ENCODE results near the gene ZMYM5. TPM values are rescaled to one million over a fixed set of nuclear protein-coding genes. Genes with fewer than 3 reads are reported as not detected.
A peak's percentile ranks its signal among the peaks of the same experiment; 100 is the strongest.

ZMYM5 gene
- total and polyA plus RNA-seq, 2 of the 13 experiments (the other 11 are each of a cell fraction or from before 2014, with no cell fraction given), result 7.8 to 9.4 TPM

- POLR2A ChIA-PET, result no interaction called here
- 14% methylated on average over 6 of the region's 6 CpGs for WGBS (ENCODE audit: low lambda C conversion rate)
- no TSS peak for BruUV-seq (replicated peaks)
- Histone ChIP-seq H2AFZ (ENCODE audit: low read length) (no peak overlapping the region), H3K27me3 (ENCODE audit: control insufficient read depth in 1 of 2, insufficient read depth in 2 of 2, low read length in 2 of 2) (no peaks in the 10 kb centered on the region), H4K20me1 (ENCODE audit: insufficient read depth, low read length) (no peaks in the 10 kb centered on the region), H3K4me1 (ENCODE audit: insufficient read depth, low read length) (no peaks in the 10 kb centered on the region), H3K79me2 (ENCODE audit: insufficient read depth, low read length) (no peaks in the 10 kb centered on the region), H3K9me3 (ENCODE audit: low read length) (no peaks in the 10 kb centered on the region), H3K4me3 (replicated peaks in 1 of 3; ENCODE audit: insufficient read depth in 1 of 3, low read depth in 2 of 3, low read length in 3 of 3) (no peak overlapping the region; a peak in 1 of 6 replicates), H3K9ac (ENCODE audit: insufficient read depth, low read depth, low read length) (no peak overlapping the region), H3K4me2 (ENCODE audit: low read depth, low read length) (no peak overlapping the region; the same call in 1 of the 2 replicates), H3K36me3 (replicated peaks in 1 of 2; ENCODE audit: control insufficient read depth in 1 of 2, insufficient read depth in 2 of 2, low read length in 2 of 2) (no peaks in the 10 kb centered on the region), H3K27ac (ENCODE audit: extremely low read length, insufficient read depth, low read length) (no peak overlapping the region)
- FAIRE-seq, result no peak
- DNase-seq (ENCODE audit: low spot score), result no peak
- ATAC-seq, result peak; percentile 39; the same call in 2 of the 3 replicates
- CTCF ChIA-PET (ENCODE audit: low intra/inter-chr PET ratio, low total read pairs), result no interaction called here
- intact Hi-C loops (cut with micrococcal nuclease; ENCODE audit: unreplicated experiment), result no loop called here
- TF ChIP-seq MED8 (CRISPR knock-in tag; IDR thresholded peaks at IDR 0.05; ENCODE audit: insufficient replicate concordance) (no peak), RFX1 (IDR thresholded peaks at IDR 0.05) (no peak), ELK4 (CRISPR knock-in tag; IDR thresholded peaks at IDR 0.05; ENCODE audit: borderline replicate concordance) (no peak), ZBTB20 (CRISPR knock-in tag; IDR thresholded peaks at IDR 0.05; ENCODE audit: borderline replicate concordance, low read depth) (no peak), SRSF9 (IDR thresholded peaks at IDR 0.05; ENCODE audit: borderline replicate concordance, insufficient read depth, low read depth, low read length, poor library complexity, severe bottlenecking) (no peak), ZNF441 (CRISPR knock-in tag; IDR thresholded peaks at IDR 0.05; ENCODE audit: borderline replicate concordance) (no peak), ZNF101 (CRISPR knock-in tag; IDR thresholded peaks at IDR 0.05; ENCODE audit: borderline replicate concordance, low read depth) (no peak), ZSCAN22 (CRISPR knock-in tag; IDR thresholded peaks at IDR 0.05) (no peak), ZIK1 (CRISPR knock-in tag; IDR thresholded peaks at IDR 0.05; ENCODE audit: borderline replicate concordance, low read depth) (no peak)
- in situ Hi-C loops (cut with HindIII; ENCODE audit: extremely low pct_ligation_motif_present, low pct_unique_long_range_greater_than_20kb), result no loop called here
These were observed 26.6 kb upstream of the ZMYM5 start for GRCh38 chr13:19890030-19890429.

All from HepG2 (cell line).